Left lobe of liver (tissue), 2 donors: ENCODE results near the gene PITRM1. TPM values are rescaled to one million over a fixed set of nuclear protein-coding genes. Genes with fewer than 3 reads are reported as not detected.
"Not testable (repeated sequence)": the region's sequence is repeated elsewhere in the genome, so short reads cannot be mapped to it uniquely, and the experiment has no call there.

Experiments
- ATAC-seq: fragments of 200-7000 bp; cut with Tn5 transposase; one replicate; pipeline ENCODE4 v1.9.1; 2020; ENCODE audit warnings: mild to moderate bottlenecking, moderate library complexity
- DNase-seq: peaks from one replicate; pipeline ENCODE4 v3.0.0-alpha.2; 2020; ENCODE audit warnings: low spot score
- total RNA-seq: library from RNA; stranded (reverse); gene quantifications from one replicate; pipeline ENCODE4 v1.2.1, GENCODE V29; 2021
- donor health status: DM: no; HTN: no; CAD: no; lungs with moderate emphysema.
- donor health status: DM: no; HTN: yes; CAD: no.

PITRM1 gene
- total RNA-seq, 1 donor from 2014 or later, result 37.9 TPM

DNA sequence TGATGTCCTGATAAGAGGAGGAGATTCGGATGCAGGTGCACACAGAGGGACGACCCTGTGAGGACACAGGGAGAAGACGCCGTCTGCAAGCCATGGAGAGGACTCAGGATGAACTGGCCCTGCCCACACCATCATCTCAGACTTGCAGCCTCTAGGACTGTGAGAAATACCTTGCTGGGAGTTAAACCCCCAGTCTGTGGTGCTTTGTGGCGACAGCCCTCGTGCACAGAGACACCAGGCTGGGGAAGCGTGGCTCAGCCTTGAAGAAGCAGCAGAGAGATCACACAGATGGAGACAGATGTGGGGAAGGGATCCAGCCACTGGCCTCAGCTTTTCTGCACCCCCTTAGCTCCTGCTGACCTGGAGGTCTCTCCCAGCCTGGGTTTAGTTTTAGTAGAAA is 26.3 kb upstream of the PITRM1 start:
- ATAC-seq (no peak), DNase-seq (no peak)

DNA sequence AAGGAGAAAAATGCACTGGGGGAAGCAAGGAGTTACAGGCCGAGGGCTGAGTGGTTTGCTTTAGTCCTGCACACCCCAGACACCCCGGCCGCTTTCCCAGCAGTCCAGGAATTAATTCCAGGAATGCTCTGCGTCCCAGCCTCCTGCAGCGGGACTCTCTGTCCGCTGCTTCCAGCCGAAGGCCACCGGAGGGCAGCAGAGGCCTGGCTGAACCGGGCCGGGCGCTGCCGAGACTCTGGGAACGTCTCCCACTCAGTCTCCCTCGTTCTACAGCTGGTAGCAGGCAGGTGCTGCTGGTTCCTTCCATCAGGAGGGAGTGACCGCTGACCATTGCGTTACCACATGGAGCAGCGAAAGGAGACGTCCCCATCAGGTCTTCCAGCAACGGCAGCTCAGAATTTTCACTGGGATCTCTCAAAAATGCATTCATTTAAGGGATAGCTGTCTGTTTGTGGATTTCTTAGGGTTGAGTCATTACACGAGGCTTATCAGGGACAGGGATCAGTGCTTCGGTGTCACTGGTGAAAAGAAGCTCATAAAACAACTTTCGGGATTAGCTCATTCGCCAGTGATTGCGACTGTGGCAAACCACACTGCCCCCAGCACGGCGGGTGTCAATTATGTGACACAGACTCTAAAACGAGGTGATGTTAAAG is 24.9 kb upstream of the PITRM1 start:
- peak; percentile 98 for ATAC-seq
- DNase-seq, result peak; percentile 72

DNA sequence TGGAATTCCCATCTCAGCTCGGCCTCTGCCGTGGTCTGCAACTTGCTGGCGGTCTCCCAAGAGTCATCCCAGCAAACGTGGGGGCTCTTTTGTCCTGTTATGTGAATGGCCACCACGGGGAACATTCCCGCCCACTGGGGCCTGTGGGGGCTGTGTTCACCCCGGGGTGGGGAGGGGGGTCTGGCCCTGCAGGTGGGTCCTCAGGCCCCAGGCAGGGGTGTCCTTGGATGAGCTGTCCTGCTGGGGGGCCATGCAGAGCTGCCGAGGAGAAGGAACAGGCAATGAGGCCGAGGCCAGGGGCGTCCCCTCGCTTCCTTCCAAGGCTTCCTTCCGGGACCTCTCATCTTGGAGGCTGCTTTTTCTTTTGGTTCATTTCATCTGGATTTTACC is 24.4 kb upstream of the PITRM1 start:
- ATAC-seq (no peak), DNase-seq (no peak)

DNA sequence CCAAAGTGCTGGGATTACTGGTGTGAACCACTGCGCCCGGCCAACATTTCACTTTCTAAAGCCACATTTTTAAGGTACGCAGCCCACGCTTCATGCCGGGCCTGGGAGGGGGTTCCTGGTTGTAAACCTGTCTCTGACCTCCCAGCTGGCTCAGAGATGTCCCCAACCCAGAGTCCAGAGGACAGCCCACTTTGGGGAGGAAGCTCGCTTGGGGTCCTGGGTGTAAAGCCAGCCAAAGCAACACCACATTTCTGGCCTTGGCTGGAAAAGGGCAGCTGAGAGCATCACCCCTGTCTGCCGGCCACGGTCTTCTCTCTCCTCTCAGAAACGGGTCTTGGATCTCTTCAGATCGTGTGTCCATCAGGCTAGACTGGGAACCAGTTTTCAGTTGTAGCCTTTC is 23.9 kb upstream of the PITRM1 start:
- no peak for ATAC-seq
- no peak for DNase-seq

DNA sequence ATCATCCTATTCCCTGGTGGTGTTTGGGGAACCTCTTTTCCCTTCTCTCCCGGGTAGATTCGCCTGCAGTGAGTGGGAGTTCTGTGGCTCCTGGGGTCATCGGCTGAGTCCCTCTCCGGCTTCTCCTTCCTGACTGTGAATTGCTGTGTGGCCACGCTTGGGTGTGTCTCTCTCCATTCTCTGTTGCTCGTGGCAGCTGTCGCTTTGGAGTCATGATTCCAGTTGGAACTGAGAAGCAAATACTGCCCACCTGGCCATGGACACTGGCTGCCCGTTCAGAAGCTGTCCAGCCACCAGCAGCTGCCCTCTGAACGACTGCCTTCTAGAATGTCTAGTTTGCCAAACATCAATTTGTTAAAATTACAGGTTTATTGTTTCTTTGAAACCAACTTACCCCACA is 23.1 kb upstream of the PITRM1 start:
- ATAC-seq (no peak), DNase-seq (no peak)

DNA sequence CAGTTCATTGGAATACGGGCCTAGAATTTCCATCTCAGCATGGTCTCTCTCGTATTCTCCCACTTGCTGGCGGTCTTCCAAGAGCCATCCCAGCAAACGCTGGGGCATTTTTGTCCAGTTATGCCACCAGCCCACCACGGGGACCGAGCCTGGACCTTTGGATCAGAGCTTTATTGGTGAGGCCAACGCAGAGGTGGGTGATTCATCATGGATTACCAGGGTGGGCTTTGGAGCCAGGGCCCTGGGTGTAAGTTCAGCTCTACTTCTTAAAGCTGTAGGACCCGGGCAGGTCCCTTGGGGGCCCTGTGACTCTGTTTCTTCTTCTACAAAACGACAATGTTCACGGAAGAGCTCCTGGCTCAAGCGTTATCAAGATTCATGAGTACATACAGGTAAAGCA is 22.7 kb upstream of the PITRM1 start:
- DNase-seq, result no peak
- no peak for ATAC-seq

DNA sequence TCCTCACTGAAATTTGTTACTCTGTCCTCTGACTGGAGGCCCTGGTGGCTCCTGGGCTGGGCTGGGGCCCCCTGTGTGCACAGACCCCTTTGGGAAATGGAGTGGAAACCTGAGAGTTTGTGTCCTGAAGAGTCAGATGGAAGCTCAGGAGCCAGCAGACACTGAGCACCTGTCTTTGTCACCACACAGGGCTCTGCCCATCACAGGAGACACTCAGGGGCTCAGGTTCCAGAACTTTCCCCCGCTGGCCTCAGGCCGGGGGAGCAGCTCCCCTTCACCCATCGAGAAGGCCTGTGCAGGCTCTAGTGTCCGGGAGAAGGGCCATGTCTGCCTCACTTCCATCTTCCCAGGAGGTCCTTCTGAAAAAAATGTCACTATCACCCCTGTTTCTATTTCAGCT is 22.3 kb upstream of the PITRM1 start:
- ATAC-seq (no peak), DNase-seq (no peak)

DNA sequence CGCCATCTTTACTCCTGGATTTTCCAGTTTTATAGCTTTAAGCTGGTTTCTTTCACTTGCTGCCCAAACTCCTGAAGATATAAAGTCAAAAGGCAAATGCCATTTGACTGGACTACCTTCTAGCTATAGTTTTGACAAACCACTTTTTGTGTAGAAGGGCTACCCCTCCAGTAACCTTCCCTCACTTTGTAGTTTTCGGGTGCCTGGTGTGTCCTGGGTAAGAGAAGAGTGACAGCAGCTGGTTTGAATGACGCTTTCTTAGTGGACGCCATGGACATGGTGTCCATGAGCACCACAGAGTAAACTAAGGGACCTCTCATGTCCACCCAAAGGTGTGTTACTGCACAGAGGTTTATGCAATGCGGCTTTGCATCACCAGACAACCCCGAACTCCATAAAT is 21.2 kb upstream of the PITRM1 start:
- DNase-seq, result no peak
- ATAC-seq, result no peak

DNA sequence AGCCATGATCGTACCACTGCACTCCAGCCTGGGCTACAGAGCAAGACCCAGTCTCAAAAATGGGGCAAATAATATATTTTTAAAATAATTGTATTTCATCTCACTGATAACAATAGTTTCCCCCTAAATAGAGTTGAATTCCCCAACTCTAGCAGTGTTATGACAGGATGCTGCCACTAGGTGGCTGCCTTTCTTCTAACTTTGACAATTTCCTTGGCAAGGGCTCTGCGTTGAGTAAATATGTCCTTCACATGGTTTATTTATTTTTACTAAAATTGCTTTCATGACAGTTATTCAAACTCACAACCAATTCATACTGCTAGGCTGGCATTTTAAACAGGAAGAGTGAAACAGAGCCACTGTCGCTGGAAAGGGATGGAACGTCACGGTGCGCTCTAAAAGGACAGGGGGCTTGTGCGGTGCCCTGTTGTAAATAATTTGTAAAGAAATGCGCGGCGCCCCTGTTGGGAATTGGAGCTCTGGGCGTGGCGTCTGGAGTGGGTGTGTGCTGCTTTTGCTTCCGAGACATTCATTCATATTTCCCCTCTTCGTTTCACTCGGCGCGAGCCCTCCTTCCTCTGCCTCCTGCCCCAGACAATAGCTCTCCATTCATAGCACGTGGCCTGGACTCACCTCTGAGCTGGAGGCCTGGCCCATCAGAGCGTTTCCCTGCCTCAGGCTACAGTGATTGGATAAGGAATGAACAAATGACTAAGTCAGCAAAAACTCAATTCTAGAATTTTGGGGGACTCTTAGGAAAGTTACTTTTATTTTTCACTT is 20.5 kb upstream of the PITRM1 start:
- no peak for DNase-seq
- ATAC-seq, result peak; percentile 80

DNA sequence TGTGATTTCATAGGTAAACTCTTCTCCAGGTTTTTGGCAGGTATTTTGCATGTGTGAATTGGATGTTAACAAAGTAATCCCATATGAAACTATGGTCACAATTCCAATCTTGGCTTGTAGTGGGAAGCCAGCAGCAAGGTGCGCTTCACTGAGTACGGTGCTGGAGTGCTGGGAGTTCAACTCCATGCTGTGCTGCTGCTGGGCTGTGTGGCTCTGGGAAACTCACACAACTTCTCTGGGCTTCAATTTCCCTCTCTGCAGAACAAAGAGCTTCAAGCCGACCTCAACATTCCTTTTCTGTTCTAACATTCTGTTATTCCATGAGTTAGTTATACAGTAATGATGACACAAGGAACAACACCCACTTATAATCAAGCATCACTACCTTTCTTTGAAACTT is 18.2 kb upstream of the PITRM1 start:
- DNase-seq (no peak), ATAC-seq (no peak)

DNA sequence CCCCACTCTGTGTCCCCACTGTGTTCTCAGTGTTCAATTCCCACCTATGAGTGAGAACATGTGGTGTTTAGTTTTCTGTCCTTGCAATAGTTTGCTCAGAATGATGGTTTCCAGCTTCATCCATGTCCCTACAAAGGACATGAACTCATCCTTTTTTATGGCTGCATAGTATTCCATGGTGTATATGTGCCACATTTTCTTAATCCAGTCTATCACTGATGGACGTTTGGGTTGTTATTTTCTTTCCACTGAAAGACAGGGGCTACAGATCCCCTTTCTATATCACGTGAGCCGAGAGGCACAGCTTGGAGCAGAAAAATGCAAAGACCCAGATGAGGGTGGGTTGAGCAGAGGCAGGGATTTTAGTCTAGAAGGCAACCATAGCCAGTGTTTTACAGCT is 14.6 kb upstream of the PITRM1 start:
- DNase-seq, ATAC-seq: not testable (repeated sequence)

DNA sequence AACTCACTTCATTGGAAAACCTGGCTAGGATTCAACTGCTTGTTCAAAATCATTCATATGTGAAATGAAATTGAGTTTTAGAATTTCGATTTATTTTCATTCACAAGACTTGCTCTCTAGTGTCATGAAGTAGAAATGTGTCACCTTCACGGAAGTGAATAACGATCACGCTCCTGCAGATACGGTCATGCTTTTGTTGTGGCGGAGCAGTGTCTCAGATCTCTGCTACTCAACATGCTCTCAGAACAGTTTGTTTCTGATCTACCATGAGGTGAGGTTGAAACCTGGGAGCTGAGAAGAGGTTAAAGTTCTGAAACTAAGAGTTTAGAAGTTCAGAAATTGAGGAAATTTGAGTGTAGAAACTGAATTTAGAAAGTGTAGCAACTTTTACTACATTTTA is 13.8 kb upstream of the PITRM1 start:
- no peak for DNase-seq
- no peak for ATAC-seq

DNA sequence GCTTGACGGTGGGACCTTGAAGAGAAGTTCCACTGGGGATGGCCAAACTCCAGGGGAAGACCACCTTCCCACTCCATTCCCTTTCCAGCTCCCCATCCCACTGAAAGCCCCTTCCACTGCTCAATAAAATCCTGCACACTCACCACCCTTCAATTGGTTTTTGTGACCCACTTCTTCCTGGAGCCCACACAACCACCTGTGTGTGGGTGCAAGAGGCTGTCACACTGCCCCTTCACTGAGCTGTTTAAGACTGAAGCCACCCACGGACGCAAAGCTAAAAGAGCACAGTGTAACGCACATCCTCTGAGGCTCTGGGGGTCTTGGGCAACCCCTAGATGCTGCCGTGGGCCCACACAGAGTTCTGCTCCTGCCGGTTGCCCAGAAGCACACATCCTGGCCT is 12.8 kb upstream of the PITRM1 start:
- DNase-seq (no peak), ATAC-seq (no peak)

DNA sequence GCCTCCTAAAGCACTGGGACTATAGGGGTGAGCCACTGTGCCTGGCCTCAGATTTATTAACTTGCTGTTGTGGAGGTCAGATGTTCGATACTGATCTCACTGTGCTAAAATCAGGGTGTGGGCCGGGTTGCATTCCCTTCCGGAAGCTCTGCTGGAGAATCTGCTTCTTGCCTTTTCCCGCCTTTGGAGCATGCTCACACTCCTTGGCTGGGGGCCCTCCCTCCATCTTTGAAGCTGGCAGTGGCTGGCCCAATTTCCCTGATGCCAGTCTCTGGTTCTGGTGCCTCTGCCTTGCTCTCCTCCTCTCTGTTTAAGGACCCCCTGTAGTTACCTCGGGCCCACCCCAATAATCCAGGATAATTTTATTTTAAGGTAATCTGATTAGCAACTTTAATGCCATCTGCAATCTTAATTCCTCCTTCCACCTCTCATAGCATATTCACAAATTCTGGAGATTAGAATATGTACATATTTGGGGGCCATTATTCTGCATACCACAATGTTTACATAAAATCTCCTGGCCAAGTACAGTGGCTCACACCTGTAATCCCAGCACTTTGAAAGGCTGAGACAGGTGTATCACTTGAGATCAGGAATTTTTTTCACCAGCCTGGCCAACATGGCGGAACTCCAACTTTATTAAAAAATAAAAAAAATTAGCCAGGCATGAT is 7.9 kb upstream of the PITRM1 start:
- no peak for DNase-seq

DNA sequence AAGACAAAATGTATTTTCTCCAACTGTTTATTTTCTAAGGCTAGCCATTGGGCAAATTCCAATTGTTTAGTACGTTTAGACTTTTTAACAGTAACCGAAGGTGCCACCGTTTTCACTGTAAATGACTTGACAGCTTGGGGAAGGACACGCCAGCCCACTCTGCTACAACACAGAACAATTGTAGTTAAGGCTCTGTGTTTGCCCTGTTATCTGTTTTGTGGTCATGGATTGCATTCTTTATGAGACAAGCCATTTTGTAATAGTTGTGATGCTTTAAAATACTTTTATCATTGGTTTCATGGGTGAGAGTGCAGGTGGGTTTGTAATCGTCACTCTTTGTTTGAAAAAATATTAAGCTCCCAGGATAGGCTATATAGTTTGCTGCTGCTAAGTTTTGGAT is 6.6 kb upstream of the PITRM1 start:
- DNase-seq (no peak), ATAC-seq (no peak)

More for the DNA sequence above, 7.9 kb upstream of the PITRM1 start:
- ATAC-seq, result no peak

DNA sequence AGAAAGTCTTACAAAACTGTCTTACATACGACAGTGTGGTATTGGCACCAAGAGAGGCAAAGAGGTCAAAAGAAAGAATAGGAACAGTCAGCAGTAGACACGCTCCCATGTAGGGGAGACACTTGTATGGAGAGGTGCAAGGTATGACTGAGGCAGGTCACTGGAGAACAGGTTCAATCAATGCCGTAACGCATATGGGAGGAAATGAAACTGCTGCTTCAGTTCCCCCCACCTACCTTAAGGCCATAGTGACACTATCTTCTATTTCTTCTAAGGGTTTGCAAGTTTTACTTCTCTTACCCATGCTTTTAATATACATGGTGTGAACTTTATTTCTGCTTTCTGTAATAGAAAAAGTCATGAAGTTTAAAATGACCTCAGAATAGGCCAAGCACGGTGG is 5.5 kb upstream of the PITRM1 start:
- ATAC-seq, result no peak

DNA sequence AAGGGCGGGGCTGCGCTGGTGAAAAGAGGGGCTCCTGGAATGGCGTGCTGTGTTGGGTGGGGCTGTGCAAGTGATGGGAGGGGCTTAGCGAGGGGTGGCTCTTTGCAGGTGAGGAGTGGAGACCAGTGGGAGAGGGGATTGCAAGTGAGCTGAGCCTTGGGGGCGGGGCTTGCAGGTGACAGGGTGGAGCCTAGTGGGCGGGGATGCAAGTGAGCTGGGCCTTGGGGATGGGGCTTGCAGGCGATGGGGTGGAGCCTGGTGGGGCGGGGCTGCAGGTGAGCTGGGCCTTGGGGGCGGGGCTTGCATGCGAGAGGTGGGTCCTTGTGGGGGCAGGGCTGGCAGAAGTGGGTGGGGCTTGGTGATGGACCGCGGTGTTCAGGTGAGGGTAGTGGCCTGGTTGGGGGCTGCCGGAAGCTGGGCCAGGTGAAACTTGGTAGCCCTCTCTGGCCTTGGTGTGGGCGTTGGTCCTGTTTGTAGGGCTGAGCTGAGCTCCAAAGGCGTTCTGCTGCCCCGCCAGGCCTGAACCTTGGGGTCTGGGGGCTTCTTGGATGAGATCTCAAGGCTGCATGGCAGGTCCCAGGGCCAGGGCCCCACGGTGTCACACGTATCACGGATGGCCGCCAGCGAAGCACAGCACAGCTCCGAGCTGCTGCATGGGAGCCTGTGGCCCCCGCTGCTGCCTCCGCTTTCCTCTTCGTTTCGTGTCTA is 743 bp upstream of the PITRM1 start:
- peak; percentile 81 for DNase-seq
- ATAC-seq, result peak; percentile 37

More for the DNA sequence above, 5.5 kb upstream of the PITRM1 start:
- no peak for DNase-seq

DNA sequence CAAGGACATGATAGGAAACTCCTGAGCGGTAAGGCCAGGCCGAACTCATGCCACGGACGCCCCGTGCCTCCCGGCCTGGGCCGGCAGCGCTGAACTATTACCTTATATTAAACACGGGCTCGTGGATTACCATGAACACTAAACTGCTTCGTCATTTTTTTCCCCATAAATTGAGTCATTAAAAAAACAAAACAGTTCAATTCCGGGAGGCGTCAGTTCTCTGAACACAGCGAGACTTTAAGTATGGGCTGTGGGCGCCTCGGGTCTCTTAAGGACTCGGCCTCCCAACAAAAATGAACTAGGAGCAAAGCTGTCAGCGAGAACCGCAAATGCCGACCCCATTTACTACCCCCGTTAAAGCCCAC is 519 bp downstream of the PITRM1 start:
- no peak for DNase-seq
- ATAC-seq, result peak; percentile 4

DNA sequence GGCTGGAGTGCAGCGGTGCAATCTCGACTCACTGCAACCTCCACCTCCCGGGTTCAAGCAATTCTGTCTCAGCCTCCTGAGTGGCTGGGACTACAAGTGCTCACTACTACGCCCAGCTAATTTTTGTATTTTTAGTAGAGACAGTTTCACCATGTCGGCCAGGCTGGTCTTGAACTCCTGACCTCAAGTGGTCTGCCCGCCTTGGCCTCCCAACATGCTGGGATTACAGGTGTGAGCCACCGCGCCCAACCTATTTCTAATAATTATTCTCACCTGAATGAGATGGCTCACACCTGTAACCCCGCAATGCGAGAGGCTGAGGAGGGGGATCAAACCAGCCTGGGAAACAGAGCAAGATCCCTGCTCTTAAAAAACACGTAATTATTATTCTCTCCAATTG is 1.1 kb downstream of the PITRM1 start:
- ATAC-seq, result not testable (repeated sequence)

DNA sequence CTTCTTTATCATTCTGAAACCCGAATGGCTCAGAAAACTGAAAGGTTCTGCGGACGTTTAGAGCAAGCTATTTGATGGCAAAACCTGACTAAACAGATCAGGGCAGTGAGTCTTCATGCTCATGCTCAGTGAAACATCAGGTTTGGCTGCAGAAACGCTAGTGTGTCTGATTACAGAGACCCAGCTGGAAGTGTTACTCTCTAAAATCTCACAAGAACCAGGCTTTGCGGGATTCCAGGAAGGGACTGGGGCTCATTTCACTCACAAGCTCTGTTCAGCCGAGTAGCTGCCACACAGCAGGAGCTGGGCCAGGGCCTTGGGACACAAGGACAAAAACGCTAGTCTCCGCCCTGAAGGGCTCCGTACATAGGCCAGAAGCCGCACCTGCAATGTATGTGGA is 2.9 kb downstream of the PITRM1 start:
- DNase-seq (no peak), ATAC-seq (no peak)

More for the DNA sequence above, 1.1 kb downstream of the PITRM1 start:
- not testable (repeated sequence) for DNase-seq

DNA sequence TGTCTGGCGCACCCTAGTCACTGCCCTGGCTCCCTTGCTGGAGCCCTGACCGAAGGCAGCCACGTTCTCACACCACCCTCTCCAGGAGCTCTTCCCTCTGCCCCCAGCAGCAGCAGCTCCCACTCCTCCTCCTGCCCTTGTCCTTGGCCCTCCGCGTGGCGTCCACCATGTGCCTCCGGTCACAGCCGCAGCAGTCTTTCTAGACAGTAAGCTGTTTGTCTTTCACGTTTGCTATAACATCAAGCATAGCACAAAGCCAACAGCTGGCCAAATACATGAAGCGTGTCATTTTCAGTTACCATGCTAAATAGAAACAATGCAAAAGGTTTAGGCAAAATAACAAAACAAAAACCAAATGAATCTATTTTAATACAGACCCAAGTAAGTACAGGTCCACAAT is 3.3 kb downstream of the PITRM1 start:
- no peak for ATAC-seq
- DNase-seq, result no peak
